BLaER1 treated with 17β-estradiol and CSF1 and Interleukin-3, amounts not matched to agents 10 nM and 100 nM (cell line): Measurements from ENCODE around the gene LRRC53.

ENCODE experiments used
- H3K27ac ChIP-seq, 11 experiments: shearing (Covaris generic); formaldehyde crosslinking; 2 replicates each; pipeline ENCODE4 v1.8.1; 2022
- H3K27me3 ChIP-seq, 11 experiments: shearing (Covaris generic); formaldehyde crosslinking; 2 replicates each; pipeline ENCODE4 v1.8.1; 2022
- H3K36me3 ChIP-seq, 11 experiments: shearing (Covaris generic); formaldehyde crosslinking; 2 replicates each; pipeline ENCODE4 v1.8.1; 2022
- H3K4me1 ChIP-seq, 10 experiments: shearing (Covaris generic); formaldehyde crosslinking; 2 replicates each; pipeline ENCODE4 v1.8.1; 2022
- H3K4me2 ChIP-seq, 11 experiments: shearing (Covaris generic); formaldehyde crosslinking; 2 replicates each; pipeline ENCODE4 v1.8.1; 2022
- H3K4me3 ChIP-seq, 10 experiments: shearing (Covaris generic); formaldehyde crosslinking; 2 replicates each; pipeline ENCODE4 v1.8.1; 2022
- H3K9ac ChIP-seq, 11 experiments: shearing (Covaris generic); formaldehyde crosslinking; 2 replicates each; pipeline ENCODE4 v1.8.1; 2022
- H3K9me3 ChIP-seq, 11 experiments: shearing (Covaris generic); formaldehyde crosslinking; replicated peaks in 1 of 11; 2 replicates each; pipeline ENCODE4 v1.8.1; 2022
- H4K20me1 ChIP-seq, 11 experiments: shearing (Covaris generic); formaldehyde crosslinking; 2 replicates each; pipeline ENCODE4 v1.8.1; 2022
- Cebpa-rat ChIP-seq, 11 experiments: shearing (Covaris generic); IDR thresholded peaks; 2 replicates each; pipeline ENCODE4 v1.8.1; 2022

Gene LRRC53

DNA sequence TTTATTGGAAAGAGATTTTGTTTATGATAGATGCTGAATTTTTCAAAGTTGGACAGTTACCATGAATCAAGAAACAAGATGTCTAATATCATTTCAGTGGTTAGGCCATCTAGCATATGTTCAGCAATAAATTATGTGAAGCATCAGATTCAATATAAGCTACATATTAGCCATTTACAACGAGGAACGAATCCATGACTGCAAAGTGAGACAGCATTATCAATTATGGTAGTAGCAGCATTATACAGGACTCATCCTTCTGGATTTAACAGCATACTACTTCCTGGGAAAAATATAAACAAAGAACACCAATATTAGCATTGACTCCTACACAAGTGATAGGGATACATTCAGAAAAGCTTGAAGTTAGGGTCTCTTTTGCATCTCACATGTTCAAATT, 59.1 kb downstream of the LRRC53 start:
- no peaks in the 10 kb centered on the region for H4K20me1 ChIP-seq
- no peaks in the 10 kb centered on the region for H3K27me3 ChIP-seq
- H3K27ac ChIP-seq = no peak overlapping the region
- no peaks in the 10 kb centered on the region for H3K36me3 ChIP-seq
- no peak overlapping the region for H3K9ac ChIP-seq
- TF ChIP-seq Cebpa-rat (IDR thresholded peaks at IDR 0.05) = no peak
- H3K9me3 ChIP-seq = no peaks in the 10 kb centered on the region
- H3K4me2 ChIP-seq = no peak overlapping the region
- H3K4me3 ChIP-seq = no peak overlapping the region
- no peaks in the 10 kb centered on the region for H3K4me1 ChIP-seq

DNA sequence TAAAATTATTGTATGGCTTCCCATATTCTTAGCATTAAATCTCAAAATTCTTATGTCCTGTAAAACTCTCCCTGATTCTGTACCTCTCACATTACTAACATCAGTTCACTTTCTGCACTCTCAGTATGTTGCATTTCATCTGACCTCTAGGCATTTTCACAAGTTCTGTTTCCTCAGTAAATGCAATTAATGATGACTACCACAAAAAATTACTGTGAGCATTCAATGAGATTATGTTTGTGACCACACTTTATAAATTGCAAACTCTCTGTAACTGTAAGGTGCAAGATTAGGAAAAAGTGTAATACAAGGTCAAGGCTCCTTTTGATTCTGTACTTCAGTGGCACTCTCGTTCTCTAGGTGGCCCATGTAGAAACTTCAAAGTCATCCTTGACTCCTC, 60.4 kb downstream of the LRRC53 start:
- Histone ChIP-seq H3K9me3 (no peaks in the 10 kb centered on the region), H3K27me3 (no peaks in the 10 kb centered on the region), H3K27ac (no peak overlapping the region), H3K9ac (no peak overlapping the region), H4K20me1 (no peaks in the 10 kb centered on the region), H3K4me1 (no peaks in the 10 kb centered on the region), H3K4me3 (no peak overlapping the region), H3K4me2 (no peak overlapping the region), H3K36me3 (no peaks in the 10 kb centered on the region)
- TF ChIP-seq Cebpa-rat (IDR thresholded peaks at IDR 0.05) = no peak

DNA sequence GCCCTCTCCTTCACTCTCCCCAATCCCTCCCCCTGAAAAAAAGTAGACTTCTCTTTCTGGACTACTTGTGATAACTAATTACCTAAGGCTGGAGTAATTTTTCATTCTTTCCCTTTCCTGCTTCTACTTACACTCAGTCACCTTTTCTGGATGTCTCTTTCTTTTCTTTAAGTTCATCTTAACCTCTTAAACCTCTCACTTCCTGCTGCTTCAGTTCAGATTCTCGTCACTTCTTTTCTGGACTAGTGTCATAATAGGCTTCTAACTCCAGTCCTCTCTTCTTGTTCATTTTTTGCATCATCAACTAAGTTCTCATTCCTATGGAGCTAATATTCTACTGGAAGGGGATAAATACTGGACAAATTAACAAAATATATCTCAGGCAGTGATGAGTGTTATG, 75.4 kb downstream of the LRRC53 start:
- H3K27ac ChIP-seq = no peak overlapping the region
- H4K20me1 ChIP-seq = no peaks in the 10 kb centered on the region
- no peaks in the 10 kb centered on the region for H3K9me3 ChIP-seq
- H3K27me3 ChIP-seq = no peaks in the 10 kb centered on the region
- H3K9ac ChIP-seq = no peak overlapping the region
- 0 out of 20 replicates have a peak, but pooled peaks cover 0 to 7% (median 0%) of the 10 kb centered on the region in 10 experiments for H3K4me1 ChIP-seq
- H3K36me3 ChIP-seq = no peaks in the 10 kb centered on the region
- no peak overlapping the region for H3K4me3 ChIP-seq
- H3K4me2 ChIP-seq = no peak overlapping the region
- no peak for TF ChIP-seq Cebpa-rat (IDR thresholded peaks at IDR 0.05)

DNA sequence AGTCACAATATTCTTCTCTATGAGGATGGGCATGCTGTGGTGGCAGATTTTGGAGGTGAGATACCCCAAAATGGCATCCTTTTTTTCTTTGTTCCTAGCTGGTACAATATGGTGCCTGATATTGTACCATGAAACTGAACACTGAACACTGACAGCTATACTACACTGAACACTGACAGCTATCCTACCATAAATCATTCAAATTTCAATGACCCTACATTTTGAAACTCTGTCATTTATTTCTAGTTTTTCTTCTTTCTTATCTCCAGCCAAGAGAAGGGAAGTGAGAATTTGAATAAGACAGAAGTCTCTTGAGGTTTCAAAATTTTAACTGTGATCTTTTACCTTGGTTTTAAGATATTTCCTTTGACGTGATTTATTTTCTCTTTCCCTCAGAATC, 76.3 kb downstream of the LRRC53 start:
- Histone ChIP-seq H3K27me3 (no peaks in the 10 kb centered on the region), H3K27ac (no peak overlapping the region), H3K4me1 (0 out of 20 replicates have a peak, but pooled peaks cover 0 to 7% (median 0%) of the 10 kb centered on the region in 10 experiments), H3K4me2 (peak overlapping the region in 1 of 11 experiments; percentile 20; a peak in 1 of 22 replicates), H3K36me3 (no peaks in the 10 kb centered on the region), H4K20me1 (no peaks in the 10 kb centered on the region), H3K9me3 (no peaks in the 10 kb centered on the region), H3K4me3 (no peak overlapping the region), H3K9ac (no peak overlapping the region)
- no peak for TF ChIP-seq Cebpa-rat (IDR thresholded peaks at IDR 0.05)

DNA sequence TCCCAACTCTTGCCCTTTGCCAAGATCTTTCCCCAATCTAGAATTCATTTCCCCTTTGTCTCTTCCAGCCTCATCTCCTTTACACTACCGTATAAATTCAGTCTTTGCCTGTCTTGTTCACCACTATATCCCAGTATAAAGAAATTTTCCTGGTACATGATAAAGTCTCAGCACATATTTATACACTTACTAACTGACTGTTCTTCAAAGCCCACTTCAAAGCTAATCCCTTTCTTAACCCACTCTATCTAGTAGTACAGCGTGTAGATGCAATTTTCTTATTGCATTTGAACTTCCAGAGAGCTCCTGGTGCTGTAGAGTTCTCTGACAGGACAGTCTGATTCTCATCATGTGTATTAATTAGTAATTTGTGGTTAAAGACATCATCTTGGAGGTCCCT, 78.1 kb downstream of the LRRC53 start:
- no peak overlapping the region for H3K4me3 ChIP-seq
- H3K9ac ChIP-seq = no peak overlapping the region
- no peaks in the 10 kb centered on the region for H3K27me3 ChIP-seq
- no peaks in the 10 kb centered on the region for H4K20me1 ChIP-seq
- no peak for TF ChIP-seq Cebpa-rat (IDR thresholded peaks at IDR 0.05)
- H3K36me3 ChIP-seq = no peaks in the 10 kb centered on the region
- H3K4me2 ChIP-seq = no peak overlapping the region
- H3K4me1 ChIP-seq = 0 out of 20 replicates have a peak, but pooled peaks cover 0 to 7% (median 0%) of the 10 kb centered on the region in 10 experiments
- no peaks in the 10 kb centered on the region for H3K9me3 ChIP-seq
- no peak overlapping the region for H3K27ac ChIP-seq

DNA sequence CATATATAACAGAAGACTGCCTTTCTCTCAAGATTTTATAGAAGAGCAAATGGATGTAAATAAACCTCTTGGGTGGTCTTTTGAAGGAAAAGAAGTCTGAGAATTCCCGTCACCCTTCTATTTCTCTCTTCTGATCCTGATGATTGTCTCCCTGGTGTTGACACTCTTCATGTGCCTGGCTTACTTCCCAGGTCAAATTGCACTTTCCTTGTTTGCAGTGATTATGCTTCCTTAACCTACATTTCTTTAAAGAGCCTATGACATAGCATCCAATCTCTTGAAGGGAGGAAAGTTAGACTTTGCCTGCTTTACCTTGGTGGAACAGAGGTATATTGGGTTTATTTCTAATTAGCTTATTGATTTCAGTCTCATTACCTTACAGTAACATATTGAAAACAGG, 80.1 kb downstream of the LRRC53 start:
- Histone ChIP-seq H3K4me2 (no peak overlapping the region), H3K9ac (no peak overlapping the region), H4K20me1 (no peaks in the 10 kb centered on the region), H3K27me3 (no peaks in the 10 kb centered on the region), H3K4me1 (0 out of 20 replicates have a peak, but pooled peaks cover 0 to 7% (median 0%) of the 10 kb centered on the region in 10 experiments), H3K9me3 (no peaks in the 10 kb centered on the region), H3K4me3 (no peak overlapping the region), H3K27ac (no peak overlapping the region), H3K36me3 (no peaks in the 10 kb centered on the region)
- TF ChIP-seq Cebpa-rat (IDR thresholded peaks at IDR 0.05) = no peak

DNA sequence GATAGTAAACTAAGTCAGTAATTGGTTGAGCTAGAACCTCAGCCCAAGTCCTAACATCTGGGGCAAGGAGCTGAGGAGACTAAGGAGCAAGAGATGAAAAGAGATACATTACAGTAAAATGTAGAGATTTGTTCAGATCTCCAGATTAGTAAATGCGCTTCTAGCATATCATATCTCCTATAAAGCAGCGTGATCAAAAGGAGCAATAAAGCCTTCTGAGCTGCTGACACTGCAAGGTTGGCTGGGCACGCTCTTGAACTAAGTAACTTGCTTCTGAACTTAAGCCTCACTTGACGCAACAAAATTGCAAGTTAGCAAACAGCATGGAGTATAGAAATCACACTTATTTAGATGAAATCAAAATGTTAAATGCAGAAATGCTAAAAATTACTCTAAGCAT, 80.9 kb downstream of the LRRC53 start:
- Histone ChIP-seq H3K9ac (no peak overlapping the region), H3K27me3 (no peaks in the 10 kb centered on the region), H3K4me3 (no peak overlapping the region), H3K36me3 (no peaks in the 10 kb centered on the region), H3K4me1 (0 out of 20 replicates have a peak, but pooled peaks cover 0 to 7% (median 0%) of the 10 kb centered on the region in 10 experiments), H4K20me1 (no peaks in the 10 kb centered on the region), H3K4me2 (no peak overlapping the region), H3K9me3 (no peaks in the 10 kb centered on the region), H3K27ac (no peak overlapping the region)
- TF ChIP-seq Cebpa-rat (IDR thresholded peaks at IDR 0.05) = no peak

DNA sequence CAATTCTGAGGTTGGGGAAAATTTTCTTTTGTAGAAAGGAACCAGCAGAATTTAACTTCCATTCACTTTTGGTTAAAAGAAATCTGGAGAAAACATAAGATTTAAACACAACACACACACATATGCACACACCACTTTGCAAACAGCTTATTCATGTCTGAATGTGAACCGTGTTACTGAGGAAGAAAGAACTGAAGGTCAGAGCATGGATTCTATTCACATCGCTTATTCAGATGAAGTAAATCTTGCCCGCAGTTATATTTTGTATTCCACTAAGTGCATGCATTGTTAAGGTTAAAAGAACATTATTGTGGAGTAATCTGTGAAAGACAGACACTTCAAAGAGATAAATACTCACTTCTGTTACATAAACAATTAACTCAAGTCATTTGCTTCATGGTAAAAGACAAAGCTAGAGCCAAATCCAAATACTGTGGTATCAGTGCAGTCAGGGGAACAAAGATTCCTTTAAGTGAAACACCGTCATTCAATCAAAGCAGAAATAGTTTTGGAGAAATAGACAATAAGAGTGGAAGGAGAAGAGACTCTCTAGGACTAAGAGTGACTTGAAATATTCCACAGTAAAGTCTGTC, 82.0 kb downstream of the LRRC53 start:
- Histone ChIP-seq H3K9ac (no peak overlapping the region), H3K4me3 (no peak overlapping the region), H4K20me1 (no peaks in the 10 kb centered on the region), H3K27me3 (no peaks in the 10 kb centered on the region), H3K9me3 (no peaks in the 10 kb centered on the region), H3K4me1 (no peaks in the 10 kb centered on the region), H3K36me3 (no peaks in the 10 kb centered on the region), H3K27ac (no peak overlapping the region), H3K4me2 (no peak overlapping the region)
- no peak for TF ChIP-seq Cebpa-rat (IDR thresholded peaks at IDR 0.05)

DNA sequence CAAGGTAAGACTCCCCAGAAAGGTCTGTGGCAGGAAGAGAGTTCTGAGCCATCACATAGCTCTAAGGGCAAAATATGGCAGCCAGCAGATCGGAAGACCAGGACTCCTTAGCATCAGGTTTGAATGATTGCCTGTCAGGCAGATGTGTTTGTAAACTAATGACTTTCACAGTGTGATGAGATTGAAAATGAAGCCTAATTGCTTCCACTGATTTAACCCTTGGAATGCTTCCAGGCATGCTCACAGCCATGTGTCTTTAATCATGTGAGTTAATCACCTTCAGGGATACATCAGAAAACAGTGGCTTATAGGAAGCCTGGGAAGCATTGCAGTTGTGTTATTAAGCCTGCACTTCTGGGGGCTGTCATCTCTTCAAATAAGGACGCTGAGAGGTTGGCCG, 82.8 kb downstream of the LRRC53 start:
- no peaks in the 10 kb centered on the region for H3K9me3 ChIP-seq
- no peak overlapping the region for H3K4me2 ChIP-seq
- no peaks in the 10 kb centered on the region for H3K36me3 ChIP-seq
- H3K4me3 ChIP-seq = no peak overlapping the region
- no peaks in the 10 kb centered on the region for H3K27me3 ChIP-seq
- no peak overlapping the region for H3K27ac ChIP-seq
- no peaks in the 10 kb centered on the region for H3K4me1 ChIP-seq
- H4K20me1 ChIP-seq = no peaks in the 10 kb centered on the region
- TF ChIP-seq Cebpa-rat (IDR thresholded peaks at IDR 0.05) = no peak
- no peak overlapping the region for H3K9ac ChIP-seq

DNA sequence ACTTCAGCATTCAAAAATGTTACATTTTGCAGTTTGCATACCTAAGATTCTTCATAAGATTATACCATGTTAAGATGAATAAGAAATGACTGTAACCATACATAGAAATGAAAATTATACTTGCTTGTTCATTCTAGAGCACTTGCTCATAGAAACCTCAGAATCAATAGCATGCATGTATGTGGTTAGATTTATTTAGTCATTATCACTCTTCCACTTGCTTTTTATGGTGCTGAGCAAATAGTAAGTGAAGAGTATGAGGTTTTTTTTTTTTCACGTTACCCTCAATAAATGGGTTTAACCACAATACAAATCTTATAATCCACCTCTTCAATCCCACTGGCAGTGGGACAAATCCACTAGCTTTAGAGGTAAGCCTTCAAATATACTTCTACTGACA, 84.7 kb downstream of the LRRC53 start:
- no peaks in the 10 kb centered on the region for H3K27me3 ChIP-seq
- no peaks in the 10 kb centered on the region for H4K20me1 ChIP-seq
- H3K4me2 ChIP-seq = no peak overlapping the region
- H3K9me3 ChIP-seq = no peaks in the 10 kb centered on the region
- no peaks in the 10 kb centered on the region for H3K36me3 ChIP-seq
- TF ChIP-seq Cebpa-rat (IDR thresholded peaks at IDR 0.05) = no peak
- no peak overlapping the region for H3K9ac ChIP-seq
- H3K4me3 ChIP-seq = no peak overlapping the region
- no peak overlapping the region for H3K27ac ChIP-seq
- no peaks in the 10 kb centered on the region for H3K4me1 ChIP-seq
